ENCODE results near the gene FN1. TPM values are rescaled to one million over a fixed set of nuclear protein-coding genes. Genes with fewer than 3 reads are reported as not detected.
"Not testable (repeated sequence)": the region's sequence is repeated elsewhere in the genome, so short reads cannot be mapped to it uniquely, and the experiment has no call there.

Gene FN1
- total RNA-seq, 2 donors from 2014 or later = 0.97 to 1.2 TPM

DNA sequence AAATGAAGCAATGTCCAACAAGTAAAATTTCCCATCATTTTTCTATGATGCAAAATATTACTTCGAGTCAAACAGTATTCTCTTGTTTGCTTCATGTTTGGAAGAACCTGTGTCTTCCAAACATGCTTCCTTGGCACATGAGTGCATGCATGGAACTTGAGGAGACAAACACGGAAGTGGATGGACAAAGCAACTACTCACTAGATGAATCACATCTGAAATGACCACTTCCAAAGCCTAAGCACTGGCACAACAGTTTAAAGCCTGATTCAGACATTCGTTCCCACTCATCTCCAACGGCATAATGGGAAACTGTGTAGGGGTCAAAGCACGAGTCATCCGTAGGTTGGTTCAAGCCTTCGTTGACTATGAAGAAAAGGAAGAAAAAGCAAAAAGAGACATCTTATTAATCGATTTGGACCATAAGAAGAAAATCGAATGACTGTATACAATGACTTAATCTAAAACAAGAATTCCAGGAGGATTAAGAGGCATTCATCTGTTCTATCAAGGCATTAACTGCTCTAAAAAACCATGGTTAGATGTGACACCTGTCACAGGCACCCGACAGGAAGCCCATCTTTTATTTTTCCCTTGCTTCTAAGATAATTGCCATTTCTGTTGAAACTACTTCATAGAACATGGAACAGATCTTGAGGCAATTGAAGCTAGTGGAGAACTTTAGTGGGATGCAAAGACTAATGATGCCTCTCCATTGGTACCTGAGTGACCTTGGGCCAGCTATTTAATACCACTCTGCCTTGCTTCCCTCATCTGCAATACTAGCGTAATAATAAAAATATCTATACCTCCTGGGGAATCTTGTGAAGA lies 68.0 kb downstream of the FN1 start:
- Mint-ChIP-seq H3K9me3 (no peaks in the 10 kb centered on the region), H3K27ac (no peak overlapping the region), H3K4me3 (no peak overlapping the region), H3K4me1 (no peaks in the 10 kb centered on the region), H3K27me3 (no peaks in the 10 kb centered on the region), H3K36me3 (ENCODE audit: low read depth) (peaks cover 37% of the 10 kb centered on the region)
- ATAC-seq (replicated peaks) = no peak

DNA sequence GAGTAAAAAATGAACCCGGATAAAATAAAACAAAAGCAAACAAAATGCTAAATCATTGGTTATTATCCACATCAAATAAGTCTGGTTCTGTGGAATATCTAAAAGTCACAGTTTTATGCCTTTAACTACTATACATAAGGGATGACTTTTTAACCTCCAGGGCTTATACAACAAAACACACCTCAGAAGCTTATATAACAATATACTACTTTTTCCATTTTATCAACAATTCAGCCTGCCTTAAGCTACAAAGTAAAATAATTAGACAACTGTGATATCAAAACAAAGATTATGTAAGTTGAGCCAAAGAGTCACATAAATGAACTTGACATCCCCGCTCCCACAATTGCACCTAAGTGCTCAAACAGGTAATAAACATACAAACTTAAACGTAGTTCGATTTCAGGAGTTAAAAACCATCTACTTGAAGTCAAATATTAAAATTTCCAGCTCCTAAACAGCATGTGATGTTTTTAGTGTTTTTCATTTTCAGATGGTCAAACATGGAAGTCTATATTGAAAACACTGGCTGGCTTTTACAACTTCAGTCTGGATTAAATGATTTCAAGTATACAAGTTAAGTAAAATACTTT lies 69.3 kb downstream of the FN1 start:
- H3K4me3 Mint-ChIP-seq = no peak overlapping the region
- no peaks in the 10 kb centered on the region for H3K9me3 Mint-ChIP-seq
- no peaks in the 10 kb centered on the region for H3K27me3 Mint-ChIP-seq
- H3K4me1 Mint-ChIP-seq = no peaks in the 10 kb centered on the region
- H3K36me3 Mint-ChIP-seq (ENCODE audit: low read depth) = peaks cover 51% of the 10 kb centered on the region
- ATAC-seq (replicated peaks) = no peak
- H3K27ac Mint-ChIP-seq = no peak overlapping the region

DNA sequence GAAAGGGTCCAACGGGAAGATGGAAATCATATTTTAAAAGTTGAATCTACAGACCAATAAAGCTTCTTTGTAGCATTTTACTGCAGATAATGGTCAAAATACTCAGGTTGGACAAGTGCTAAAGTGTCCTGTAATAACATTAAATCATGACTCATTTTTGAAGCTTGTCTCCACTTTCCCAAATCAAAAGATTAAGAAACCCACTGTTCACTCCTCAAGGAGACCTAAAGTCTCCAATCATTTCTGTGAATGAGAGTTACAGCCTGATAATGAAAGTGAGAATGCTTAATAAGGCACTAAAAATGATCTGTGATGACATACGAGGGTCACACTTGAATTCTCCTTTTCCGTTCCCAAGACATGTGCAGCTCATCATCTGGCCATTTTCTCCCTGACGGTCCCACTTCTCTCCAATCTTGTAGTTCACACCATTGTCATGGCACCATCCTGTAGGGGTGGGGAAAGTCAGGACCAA lies 70.6 kb downstream of the FN1 start:
- no peak for ATAC-seq (replicated peaks)

DNA sequence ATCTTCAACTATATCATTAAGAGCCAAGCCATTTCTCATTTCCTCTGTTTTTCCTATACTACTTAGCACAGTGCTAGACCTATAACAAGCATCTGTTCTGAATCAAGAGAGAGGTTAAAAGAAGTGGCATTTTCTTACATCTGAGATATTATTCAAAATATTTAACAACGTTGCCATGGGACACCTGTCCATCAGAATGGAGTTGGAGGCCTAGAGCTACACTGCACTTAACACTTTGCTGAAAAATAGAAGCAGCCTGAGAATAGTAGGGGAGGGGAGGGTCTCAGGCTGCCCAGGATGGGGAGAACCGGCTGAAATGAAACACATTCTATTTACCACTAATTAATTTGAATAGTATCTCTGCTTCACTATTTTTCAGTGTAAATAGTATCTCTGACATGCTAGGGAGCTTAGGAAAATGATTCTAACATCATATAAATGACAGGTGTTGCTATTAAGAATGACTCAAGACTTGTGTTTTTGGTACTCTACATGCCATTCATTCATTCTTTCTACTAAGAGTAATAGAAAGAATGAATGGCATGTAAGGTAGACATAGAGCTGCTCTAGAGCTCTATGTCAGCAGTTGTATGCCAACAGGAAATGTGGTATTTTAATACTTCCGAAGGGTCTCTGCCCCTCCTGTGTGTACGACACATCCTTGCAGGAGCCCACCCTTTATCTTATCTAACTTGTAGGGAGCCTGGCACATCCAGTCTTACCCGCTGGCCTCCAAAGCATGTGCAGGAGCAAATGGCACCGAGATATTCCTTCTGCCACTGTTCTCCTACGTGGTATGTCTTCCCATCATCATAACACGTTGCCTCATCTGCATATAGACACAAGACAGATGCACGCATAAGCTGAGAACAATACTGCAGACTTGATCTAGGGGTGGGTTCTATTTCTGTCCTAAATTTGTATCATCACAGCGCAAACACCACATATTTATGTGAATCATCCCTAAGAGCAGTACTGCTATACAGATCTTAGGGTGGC lies 71.4 kb downstream of the FN1 start:
- ATAC-seq (replicated peaks) = no peak
- Mint-ChIP-seq H3K4me1 (no peaks in the 10 kb centered on the region), H3K4me3 (no peak overlapping the region), H3K27ac (no peak overlapping the region), H3K27me3 (no peaks in the 10 kb centered on the region), H3K36me3 (ENCODE audit: low read depth) (peaks cover 67% of the 10 kb centered on the region), H3K9me3 (no peaks in the 10 kb centered on the region)

More for the DNA sequence above, 70.6 kb downstream of the FN1 start:
- H3K4me3 Mint-ChIP-seq = no peak overlapping the region
- no peaks in the 10 kb centered on the region for H3K9me3 Mint-ChIP-seq
- peaks cover 61% of the 10 kb centered on the region for H3K36me3 Mint-ChIP-seq (ENCODE audit: low read depth)
- H3K27me3 Mint-ChIP-seq = no peaks in the 10 kb centered on the region
- H3K4me1 Mint-ChIP-seq = no peaks in the 10 kb centered on the region
- no peak overlapping the region for H3K27ac Mint-ChIP-seq

DNA sequence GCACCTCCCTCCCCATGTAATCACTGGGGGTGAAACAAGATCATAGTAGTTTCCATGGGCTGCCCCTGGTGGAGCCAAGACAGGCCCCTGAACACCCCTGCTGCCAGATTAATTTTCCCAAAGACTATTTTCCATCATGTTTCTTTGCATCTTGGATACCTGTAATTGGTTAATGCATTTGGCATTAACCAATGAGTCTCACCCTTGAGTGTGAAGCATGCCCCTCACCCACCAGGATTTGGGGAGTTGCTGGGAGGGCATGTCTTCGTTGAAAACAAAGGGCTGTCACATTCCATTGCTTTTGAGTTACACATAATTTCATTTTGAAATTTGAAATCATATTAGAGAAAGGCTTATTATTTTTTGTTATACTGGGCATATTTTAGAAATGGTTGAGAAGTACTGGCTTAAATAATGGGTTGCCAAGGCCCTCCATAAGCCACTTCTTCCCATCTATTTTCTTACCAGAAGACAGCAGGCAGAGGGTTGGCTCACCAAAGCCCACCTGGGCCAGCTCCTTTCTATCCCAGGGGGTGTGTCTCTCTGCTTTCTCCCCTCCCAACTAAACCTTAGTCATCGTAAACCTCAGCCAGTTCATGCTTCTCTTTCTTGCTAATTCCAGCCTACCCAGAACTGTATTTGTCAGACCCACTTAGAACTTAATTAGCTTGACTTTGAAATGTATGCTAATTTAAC lies 72.3 kb downstream of the FN1 start:
- no peaks in the 10 kb centered on the region for H3K4me1 Mint-ChIP-seq
- H3K4me3 Mint-ChIP-seq = no peak overlapping the region
- H3K9me3 Mint-ChIP-seq = no peaks in the 10 kb centered on the region
- H3K27me3 Mint-ChIP-seq = no peaks in the 10 kb centered on the region
- no peak overlapping the region for H3K27ac Mint-ChIP-seq
- H3K36me3 Mint-ChIP-seq (ENCODE audit: low read depth) = peaks cover 73% of the 10 kb centered on the region
- ATAC-seq (replicated peaks) = no peak

- no peak for ATAC-seq (replicated peaks)
- no peaks in the 10 kb centered on the region for H3K4me1 Mint-ChIP-seq
- no peaks in the 10 kb centered on the region for H3K9me3 Mint-ChIP-seq
- H3K27ac Mint-ChIP-seq = no peak overlapping the region
- H3K27me3 Mint-ChIP-seq = no peaks in the 10 kb centered on the region
- peaks cover 73% of the 10 kb centered on the region for H3K36me3 Mint-ChIP-seq (ENCODE audit: low read depth)
- no peak overlapping the region for H3K4me3 Mint-ChIP-seq
These were observed 72.8 kb downstream of the FN1 start for GRCh38 chr2:215363039-215363438.

DNA sequence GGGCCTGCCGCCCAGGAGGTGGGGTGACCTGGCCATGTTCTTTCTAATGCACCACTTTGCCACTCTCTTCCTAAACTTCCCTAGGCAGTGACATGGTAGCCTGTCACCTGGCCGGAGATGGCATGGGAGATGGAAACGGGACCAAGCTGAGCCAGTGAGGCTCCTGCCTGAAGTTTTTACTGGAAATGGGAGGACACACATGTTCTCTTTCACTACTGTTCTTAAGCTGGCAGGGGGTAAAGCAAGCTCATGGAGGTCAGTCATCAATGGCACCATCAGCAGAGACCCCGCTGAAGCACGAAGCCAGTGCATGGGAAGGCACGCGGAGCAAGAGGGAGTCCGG lies 73.3 kb downstream of the FN1 start:
- Mint-ChIP-seq H3K4me3 (no peak overlapping the region), H3K36me3 (ENCODE audit: low read depth) (peaks cover 72% of the 10 kb centered on the region), H3K9me3 (no peaks in the 10 kb centered on the region), H3K27me3 (no peaks in the 10 kb centered on the region), H3K27ac (no peak overlapping the region), H3K4me1 (no peaks in the 10 kb centered on the region)
- no peak for ATAC-seq (replicated peaks)

DNA sequence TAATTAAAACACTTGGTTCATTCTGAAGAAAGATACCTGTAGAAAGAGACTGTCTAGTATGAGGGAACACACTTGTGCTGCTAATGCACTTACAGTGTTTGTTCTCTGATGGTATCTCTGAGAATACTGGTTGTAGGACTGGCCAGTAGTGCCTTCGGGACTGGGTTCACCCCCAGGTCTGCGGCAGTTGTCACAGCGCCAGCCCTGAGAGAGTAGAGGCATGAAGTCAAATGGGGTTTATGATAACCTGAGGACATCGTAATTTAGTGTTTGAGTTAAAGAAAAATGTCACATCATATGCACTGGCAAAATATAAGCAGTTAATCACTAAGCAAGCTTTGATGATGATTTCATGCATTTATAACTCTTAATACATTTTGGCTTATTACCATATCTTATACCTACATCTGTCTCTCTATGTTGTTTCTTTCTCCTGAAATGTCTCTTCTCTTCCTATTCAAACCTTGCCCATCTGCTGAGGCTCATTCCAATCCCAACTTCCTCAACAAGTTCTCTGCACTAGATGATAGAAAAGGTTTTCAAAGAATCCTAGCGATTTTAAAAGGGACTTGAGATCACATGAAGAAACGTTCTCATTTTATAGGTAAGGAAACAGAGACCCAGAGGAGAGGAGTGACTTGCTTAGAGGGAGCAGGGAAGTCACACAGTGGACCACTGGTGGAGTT lies 73.8 kb downstream of the FN1 start:
- ATAC-seq (replicated peaks) = no peak
- Mint-ChIP-seq H3K27ac (no peak overlapping the region), H3K27me3 (no peaks in the 10 kb centered on the region), H3K9me3 (no peaks in the 10 kb centered on the region), H3K36me3 (ENCODE audit: low read depth) (peaks cover 72% of the 10 kb centered on the region), H3K4me1 (no peaks in the 10 kb centered on the region), H3K4me3 (no peak overlapping the region)

- Mint-ChIP-seq H3K9me3 (no peaks in the 10 kb centered on the region), H3K27ac (no peak overlapping the region), H3K27me3 (no peaks in the 10 kb centered on the region), H3K36me3 (ENCODE audit: low read depth) (peaks cover 70% of the 10 kb centered on the region), H3K4me1 (no peaks in the 10 kb centered on the region), H3K4me3 (no peak overlapping the region)
- ATAC-seq (replicated peaks) = no peak
These were observed 74.5 kb downstream of the FN1 start for GRCh38 chr2:215361211-215361875.

DNA sequence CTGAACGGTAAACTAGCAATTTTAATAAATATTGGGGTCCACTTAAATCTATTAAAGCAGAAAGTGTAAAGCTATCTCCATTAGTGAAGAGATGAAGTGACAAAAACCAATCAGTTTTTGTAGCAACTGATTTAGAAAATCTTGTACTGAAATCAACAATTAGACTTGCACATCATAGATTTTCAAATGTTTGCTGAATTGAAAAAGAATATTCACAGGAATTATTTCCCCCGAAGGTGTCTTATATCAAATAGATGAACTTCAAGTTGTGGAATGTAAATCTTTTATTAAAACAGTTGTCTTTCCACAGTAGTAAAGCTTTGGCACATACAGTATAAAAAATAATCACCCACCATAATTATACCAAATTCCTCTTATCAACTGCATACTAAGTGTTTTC lies 75.3 kb downstream of the FN1 start:
- no peak overlapping the region for H3K27ac Mint-ChIP-seq

DNA sequence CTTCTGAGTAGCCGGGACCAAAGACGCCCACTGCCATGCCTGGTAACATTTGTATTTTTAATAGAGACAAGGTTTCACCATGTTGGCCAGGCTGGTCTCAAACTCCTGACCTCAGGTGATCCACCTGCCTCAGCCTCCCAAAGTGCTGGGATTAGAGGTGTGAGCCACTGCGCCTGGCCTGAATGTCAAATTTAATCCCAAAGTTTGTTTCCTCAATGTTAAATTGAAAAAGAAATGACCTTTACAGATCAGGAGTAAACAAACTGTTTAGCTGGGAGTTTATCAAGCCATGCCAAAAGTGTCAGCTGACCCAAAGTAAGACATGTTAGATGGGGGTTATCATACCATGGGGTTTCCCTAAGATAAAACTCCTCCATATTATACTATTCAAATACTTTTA lies 75.8 kb downstream of the FN1 start:
- H3K9me3 Mint-ChIP-seq; H3K4me3 Mint-ChIP-seq; H3K4me1 Mint-ChIP-seq; H3K27me3 Mint-ChIP-seq; ATAC-seq (replicated peaks); H3K27ac Mint-ChIP-seq: not testable (repeated sequence)
- H3K36me3 Mint-ChIP-seq (ENCODE audit: low read depth) = peaks cover 74% of the 10 kb centered on the region

More for the DNA sequence above, 75.3 kb downstream of the FN1 start:
- ATAC-seq (replicated peaks) = no peak
- no peaks in the 10 kb centered on the region for H3K9me3 Mint-ChIP-seq
- H3K4me1 Mint-ChIP-seq = no peaks in the 10 kb centered on the region
- H3K36me3 Mint-ChIP-seq (ENCODE audit: low read depth) = peaks cover 69% of the 10 kb centered on the region
- H3K27me3 Mint-ChIP-seq = no peaks in the 10 kb centered on the region
- no peak overlapping the region for H3K4me3 Mint-ChIP-seq

- Mint-ChIP-seq H3K27ac (no peak overlapping the region), H3K9me3 (no peaks in the 10 kb centered on the region), H3K4me1 (no peaks in the 10 kb centered on the region), H3K4me3 (no peak overlapping the region), H3K27me3 (no peaks in the 10 kb centered on the region), H3K36me3 (ENCODE audit: low read depth) (peaks cover 74% of the 10 kb centered on the region)
- no peak for ATAC-seq (replicated peaks)
These were observed 76.3 kb downstream of the FN1 start for GRCh38 chr2:215359576-215359922.

DNA sequence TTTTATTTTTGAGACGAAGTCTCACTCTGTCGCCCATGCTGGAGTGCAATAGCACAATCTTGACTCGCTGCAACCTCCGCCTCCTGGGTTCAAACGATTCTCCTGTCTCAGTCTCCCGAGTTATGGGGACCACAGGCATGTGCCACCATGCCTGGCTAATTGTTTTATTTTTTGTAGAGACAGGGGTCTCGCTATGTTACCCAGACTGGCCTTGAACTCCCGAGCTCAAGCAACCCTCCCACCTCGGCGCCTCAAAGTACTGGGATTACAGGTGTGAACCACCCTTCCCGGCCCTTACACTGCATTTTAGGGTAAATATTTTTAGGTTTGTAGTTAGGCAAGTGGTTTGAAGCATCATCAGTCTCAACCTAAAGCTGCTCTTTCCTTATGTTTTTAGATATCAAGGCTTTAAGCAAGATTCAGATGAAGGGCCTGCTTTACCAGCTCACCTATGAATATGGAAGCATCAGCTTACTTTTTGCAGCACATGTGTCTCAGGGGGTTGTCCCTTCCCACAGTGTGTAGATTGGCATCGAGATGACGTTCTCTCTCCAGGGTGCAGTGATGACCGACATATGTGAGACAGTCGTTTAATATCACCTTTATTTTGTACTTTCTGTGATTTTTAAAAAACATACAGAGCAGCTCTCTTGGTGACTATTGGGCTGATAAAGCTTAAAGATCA lies 76.8 kb downstream of the FN1 start:
- Mint-ChIP-seq H3K27me3 (no peaks in the 10 kb centered on the region), H3K9me3 (no peaks in the 10 kb centered on the region)

More for the DNA sequence above, 76.8 kb downstream of the FN1 start:
- Mint-ChIP-seq H3K4me3 (no peak overlapping the region), H3K27ac (no peak overlapping the region), H3K4me1 (no peaks in the 10 kb centered on the region), H3K36me3 (ENCODE audit: low read depth) (peaks cover 75% of the 10 kb centered on the region)
- no peak for ATAC-seq (replicated peaks)
